Measurements from ENCODE around the gene CCDC117. TPM values are rescaled to one million over a fixed set of nuclear protein-coding genes. Genes with fewer than 3 reads are reported as not detected.
A peak's percentile ranks its signal among the peaks of the same experiment; 100 is the strongest.

The CCDC117 gene
- total RNA-seq, 2 experiments from 2014 or later = 14.2 to 16.1 TPM

DNA sequence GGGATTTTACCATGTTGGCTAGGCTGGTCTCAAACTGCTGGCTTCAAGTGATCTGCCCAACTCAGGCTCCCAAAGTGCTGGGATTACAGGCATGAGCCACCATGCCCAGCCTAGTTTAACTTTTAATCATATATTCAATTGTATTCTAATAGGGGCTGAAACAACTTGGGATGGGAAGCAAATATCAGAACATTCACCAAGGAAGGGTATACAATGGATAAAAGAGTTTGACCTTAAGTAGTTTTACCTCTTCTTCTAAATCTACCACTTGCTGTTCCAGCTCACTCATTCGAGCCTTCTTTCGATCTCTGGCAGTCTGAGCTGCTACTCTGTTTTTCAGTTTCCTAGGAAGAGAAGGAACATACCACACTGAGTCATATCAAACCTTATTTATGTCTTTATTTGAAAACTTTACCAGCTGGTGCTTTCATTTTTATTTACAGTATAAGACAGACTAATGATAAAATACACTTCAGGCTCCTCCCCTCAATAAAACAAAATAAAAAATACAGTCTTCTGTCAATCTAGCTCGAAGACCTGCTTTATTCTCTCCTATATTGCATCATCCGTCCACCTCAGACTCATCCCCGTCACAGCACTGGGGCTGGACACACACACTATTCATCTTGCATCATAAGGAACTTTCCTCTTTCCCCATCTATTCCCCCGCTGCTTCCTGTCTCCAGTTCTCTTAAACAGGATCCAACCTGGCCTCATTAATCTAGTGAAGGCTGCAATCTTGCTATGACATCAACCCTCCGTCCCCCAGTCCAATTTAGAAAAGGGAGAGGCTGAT is 26.5 kb downstream of the CCDC117 start:
- intact Hi-C loops (cut with DNase I, micrococcal nuclease) = loop anchor here (2.0 to 5.0 kb wide), 3 partner anchors 24 to 968 kb away; partner anchors contain the start of genes UQCR10 (in 1 of the 2), ZMAT5 (in 1 of the 2) and ZNRF3 (in 1 of the 2)
- no peak for TF ChIP-seq CTCF (IDR thresholded peaks at IDR 0.05)
- H3K9me3 ChIP-seq (ENCODE audit: control insufficient read depth in 1 of 2, insufficient read depth in 1 of 2, low read length in 2 of 2) = no peaks in the 10 kb centered on the region
- peak overlapping the region; percentile 99 for H3K4me3 ChIP-seq (ENCODE audit: low read length)
- H3K27ac Mint-ChIP-seq = peak overlapping the region; percentile 96
- H3K36me3 Mint-ChIP-seq (ENCODE audit: low read depth) = peaks cover 74% of the 10 kb centered on the region
- peaks cover 49% of the 10 kb centered on the region for H3K4me1 ChIP-seq (ENCODE audit: insufficient read depth, low read length)
- no peaks in the 10 kb centered on the region for H3K27me3 ChIP-seq (ENCODE audit: control insufficient read depth in 1 of 2, insufficient read depth in 2 of 2, low read length in 2 of 2)
- H3K4me1 Mint-ChIP-seq (ENCODE audit: low read depth) = peaks cover 70% of the 10 kb centered on the region
- H3K27ac ChIP-seq (ENCODE audit: low read depth in 1 of 2, low read length in 2 of 2) = peak overlapping the region; percentile 90 to 93
- peak overlapping the region; percentile 97 for H3K4me3 Mint-ChIP-seq
- no peaks in the 10 kb centered on the region for H3K9me3 Mint-ChIP-seq
- POLR2A ChIA-PET = interaction anchor here (0.6 to 5.6 kb wide), 16 partner anchors 8 to 473 kb away, joined by 3 to 161 read pairs (median 16); partner anchors contain the start of genes CCDC117, EWSR1, RHBDD3 and ZNRF3
- DNase-seq = peak in 4 of 14 experiments; percentile 40 to 74 (median 56)
- no peaks in the 10 kb centered on the region for H3K27me3 Mint-ChIP-seq
- H3K36me3 ChIP-seq (ENCODE audit: insufficient read depth, low read length) = peaks cover 44% of the 10 kb centered on the region
- CTCF ChIA-PET = interaction anchor here (0.7 to 3.4 kb wide), 3 partner anchors 26 to 47 kb away, joined by 3 to 18 read pairs (median 3); no protein-coding TSS in a partner anchor
- ATAC-seq (ENCODE audit: poor library complexity) = no peak

DNA sequence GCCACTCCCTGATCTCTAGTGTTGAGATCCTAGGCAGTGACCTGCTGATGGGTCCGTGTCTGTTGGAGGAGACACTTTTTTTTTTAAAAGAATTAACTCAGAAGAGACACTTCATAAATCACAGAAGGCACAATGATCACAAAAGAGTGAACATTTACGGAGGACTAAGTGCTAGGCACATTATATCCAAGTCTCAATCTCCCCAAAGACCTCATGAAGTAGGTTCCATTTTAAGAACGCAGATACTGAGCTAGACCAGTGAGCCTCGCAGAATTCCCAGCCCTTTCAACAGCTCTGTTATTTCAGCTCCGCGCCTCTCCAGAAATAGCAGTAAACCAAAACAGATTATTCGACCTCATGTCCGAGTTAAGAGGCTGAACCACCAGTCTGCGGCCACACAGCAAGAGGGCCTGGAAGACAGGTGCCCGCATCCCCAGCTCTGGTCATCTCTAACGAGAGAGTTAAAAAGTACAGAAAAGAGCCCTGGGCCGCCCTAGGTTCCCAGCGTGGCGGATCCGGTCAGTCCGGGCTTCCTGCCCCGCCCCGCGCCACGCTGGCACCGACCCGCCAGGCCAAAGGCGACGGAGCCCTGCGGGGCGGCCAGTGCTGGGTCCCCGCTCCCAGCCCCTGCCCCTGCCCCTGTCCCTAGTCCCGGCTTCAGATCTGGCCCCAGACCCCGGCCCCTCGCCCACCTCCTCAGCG is 27.3 kb downstream of the CCDC117 start:
- Histone ChIP-seq H3K4me1 (ENCODE audit: insufficient read depth, low read length) (peaks cover 49% of the 10 kb centered on the region), H3K27ac (ENCODE audit: low read depth in 1 of 2, low read length in 2 of 2) (peak overlapping the region; percentile 90 to 93), H3K9me3 (ENCODE audit: control insufficient read depth in 1 of 2, insufficient read depth in 1 of 2, low read length in 2 of 2) (no peaks in the 10 kb centered on the region), H3K27me3 (ENCODE audit: control insufficient read depth in 1 of 2, insufficient read depth in 2 of 2, low read length in 2 of 2) (no peaks in the 10 kb centered on the region), H3K36me3 (ENCODE audit: insufficient read depth, low read length) (peaks cover 37% of the 10 kb centered on the region), H3K4me3 (ENCODE audit: low read length) (peak overlapping the region; percentile 99)
- TF ChIP-seq CTCF (IDR thresholded peaks at IDR 0.05) = no peak
- no peaks in the 10 kb centered on the region for H3K9me3 Mint-ChIP-seq
- H3K4me1 Mint-ChIP-seq (ENCODE audit: low read depth) = peaks cover 64% of the 10 kb centered on the region
- H3K27ac Mint-ChIP-seq = peak overlapping the region; percentile 96
- ATAC-seq (ENCODE audit: poor library complexity) (peak; percentile 19), DNase-seq (peak in 10 of 14 experiments; percentile 8 to 65 (median 32))
- CTCF ChIA-PET = interaction anchor here (0.9 to 3.4 kb wide), 3 partner anchors 22 to 57 kb away, joined by 3 to 18 read pairs (median 4); partner anchors contain the start of gene HSCB
- intact Hi-C loops (cut with DNase I, micrococcal nuclease) = loop anchor here (1.0 to 10.0 kb wide), 6 partner anchors 23 to 968 kb away; partner anchors contain the start of genes ZNRF3 (in 2 of the 2), CHEK2 (in 1 of the 2), HSCB (in 1 of the 2) and UQCR10 (in 1 of the 2)
- H3K36me3 Mint-ChIP-seq (ENCODE audit: low read depth) = peaks cover 66% of the 10 kb centered on the region
- peak overlapping the region; percentile 97 for H3K4me3 Mint-ChIP-seq
- POLR2A ChIA-PET = interaction anchor here (0.6 to 5.6 kb wide), 22 partner anchors 9 to 881 kb away, joined by 3 to 161 read pairs (median 10); partner anchors contain the start of genes CCDC117, CHEK2, EWSR1 and HSCB
- H3K27me3 Mint-ChIP-seq = no peaks in the 10 kb centered on the region
